Tibial nerve (tissue), 4 donors: Measurements from ENCODE around the gene LSAMP. TPM values are rescaled to one million over a fixed set of nuclear protein-coding genes. Genes with fewer than 3 reads are reported as not detected.

Source experiments
- DNase-seq, 2 donors: peaks; one replicate each; pipeline ENCODE4 v3.0.0-alpha.2; 2019; ENCODE audit warnings: low spot score in 2 of 2
- H3K27ac ChIP-seq, 4 donors: fragments of 200-600 bp; sonication (generic) in 3 of 4; one replicate each; pipeline ENCODE4 v1.5.1; 2017 to 2019; ENCODE audit warnings: mild to moderate bottlenecking in 1 of 4
- H3K27me3 ChIP-seq, 2 donors: fragments of 200-600 bp; sonication (generic) in 1 of 2; one replicate each; pipeline versions ENCODE4 v1.5.1 to v1.6.0; 2017 to 2019
- H3K36me3 ChIP-seq, 3 donors: fragments of 200-600 bp; sonication (generic); one replicate each; pipeline ENCODE4 v1.5.1; 2018 to 2019
- H3K4me1 ChIP-seq, 4 donors: fragments of 200-600 bp; sonication (generic) in 3 of 4; one replicate each; pipeline ENCODE4 v1.5.1; 2017 to 2019
- H3K4me3 ChIP-seq, 4 donors: fragments of 200-600 bp; sonication (generic) in 3 of 4; one replicate each; pipeline ENCODE4 v1.5.1; 2017 to 2019; ENCODE audit warnings: mild to moderate bottlenecking in 1 of 4, moderate library complexity in 1 of 4
- H3K9me3 ChIP-seq, 4 donors: fragments of 200-600 bp; sonication (generic) in 3 of 4; one replicate each; pipeline ENCODE4 v1.5.1; 2017 to 2019
- CTCF ChIP-seq, 5 experiments: fragments of 200-600 bp in 3 of 5; fragments of 450-650 bp in 2 of 5; sonication (generic) in 3 of 5; IDR thresholded peaks; one replicate each; pipeline ENCODE4 v1.5.1; 2016 to 2019; ENCODE audit warnings: antibody characterized with exemption in 5 of 5, mild to moderate bottlenecking in 3 of 5, moderate library complexity in 2 of 5
- EP300 ChIP-seq, 2 donors: sonication (generic); formaldehyde crosslinking; IDR thresholded peaks; one replicate each; pipeline ENCODE4 v1.6.1; 2017; ENCODE audit warnings: antibody characterized with exemption in 2 of 2, mild to moderate bottlenecking in 1 of 2
- POLR2A ChIP-seq, 2 donors: fragments of 450-650 bp; IDR thresholded peaks; one replicate each; pipeline ENCODE4 v1.6.1; 2017; ENCODE audit warnings: antibody characterized with exemption in 2 of 2, mild to moderate bottlenecking in 2 of 2, moderate library complexity in 2 of 2
- WGBS, 2 donors: methylation state at CpG; one replicate each; pipeline ENCODE4 v1.1.5; 2018; 5-methylcytosine and 5-hydroxymethylcytosine counted together
- total RNA-seq, 4 donors: library from RNA; depleted of rRNA; stranded (reverse); fragments of >200 nt; gene quantifications; one replicate each; pipeline ENCODE4 v1.1.0, GENCODE V29; 2016

LSAMP gene
- total RNA-seq, 4 donors from 2014 or later: 3.6 to 6.1 (median 4.2) TPM

DNA sequence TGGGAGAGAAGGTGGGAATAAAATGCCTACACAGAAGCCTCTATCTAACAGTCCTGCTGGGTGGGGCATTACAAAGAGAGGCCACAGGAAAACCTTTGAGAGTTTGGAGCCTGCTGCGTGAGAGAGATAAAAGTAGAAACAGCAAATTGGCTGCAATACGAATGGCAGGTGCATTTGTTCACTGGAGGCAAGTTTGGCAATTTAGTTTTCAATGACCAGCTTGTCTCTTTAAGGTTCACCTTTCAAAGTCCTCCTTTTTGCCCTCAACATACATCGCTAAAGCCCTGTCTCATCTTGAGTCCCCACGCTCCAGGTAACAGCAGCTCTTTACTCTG lies 405.7 kb downstream of the LSAMP start:
- no peak overlapping the region for H3K4me3 ChIP-seq
- no peaks in the 10 kb centered on the region for H3K36me3 ChIP-seq
- no peaks in the 10 kb centered on the region for H3K4me1 ChIP-seq
- H3K27ac ChIP-seq: no peak overlapping the region
- WGBS, 2 donors: 87 to 92% methylated on average over 4 of the region's 4 CpGs
- no peaks in the 10 kb centered on the region for H3K27me3 ChIP-seq
- TF ChIP-seq POLR2A (IDR thresholded peaks at IDR 0.05) (no peak), CTCF (IDR thresholded peaks at IDR 0.05) (no peak), EP300 (IDR thresholded peaks at IDR 0.05) (no peak)
- no peak for DNase-seq
- no peaks in the 10 kb centered on the region for H3K9me3 ChIP-seq

GRCh38 chr3:116038968-116039650 lies 406.2 kb downstream of the LSAMP start:
- no peaks in the 10 kb centered on the region for H3K4me1 ChIP-seq
- no peak for DNase-seq
- TF ChIP-seq POLR2A (IDR thresholded peaks at IDR 0.05) (no peak), CTCF (IDR thresholded peaks at IDR 0.05) (no peak), EP300 (IDR thresholded peaks at IDR 0.05) (no peak)
- no peak overlapping the region for H3K4me3 ChIP-seq
- 54 to 58% methylated on average over 1 of the region's 1 CpG for WGBS, 2 donors
- no peaks in the 10 kb centered on the region for H3K9me3 ChIP-seq
- no peaks in the 10 kb centered on the region for H3K36me3 ChIP-seq
- no peaks in the 10 kb centered on the region for H3K27me3 ChIP-seq
- H3K27ac ChIP-seq: no peak overlapping the region

DNA sequence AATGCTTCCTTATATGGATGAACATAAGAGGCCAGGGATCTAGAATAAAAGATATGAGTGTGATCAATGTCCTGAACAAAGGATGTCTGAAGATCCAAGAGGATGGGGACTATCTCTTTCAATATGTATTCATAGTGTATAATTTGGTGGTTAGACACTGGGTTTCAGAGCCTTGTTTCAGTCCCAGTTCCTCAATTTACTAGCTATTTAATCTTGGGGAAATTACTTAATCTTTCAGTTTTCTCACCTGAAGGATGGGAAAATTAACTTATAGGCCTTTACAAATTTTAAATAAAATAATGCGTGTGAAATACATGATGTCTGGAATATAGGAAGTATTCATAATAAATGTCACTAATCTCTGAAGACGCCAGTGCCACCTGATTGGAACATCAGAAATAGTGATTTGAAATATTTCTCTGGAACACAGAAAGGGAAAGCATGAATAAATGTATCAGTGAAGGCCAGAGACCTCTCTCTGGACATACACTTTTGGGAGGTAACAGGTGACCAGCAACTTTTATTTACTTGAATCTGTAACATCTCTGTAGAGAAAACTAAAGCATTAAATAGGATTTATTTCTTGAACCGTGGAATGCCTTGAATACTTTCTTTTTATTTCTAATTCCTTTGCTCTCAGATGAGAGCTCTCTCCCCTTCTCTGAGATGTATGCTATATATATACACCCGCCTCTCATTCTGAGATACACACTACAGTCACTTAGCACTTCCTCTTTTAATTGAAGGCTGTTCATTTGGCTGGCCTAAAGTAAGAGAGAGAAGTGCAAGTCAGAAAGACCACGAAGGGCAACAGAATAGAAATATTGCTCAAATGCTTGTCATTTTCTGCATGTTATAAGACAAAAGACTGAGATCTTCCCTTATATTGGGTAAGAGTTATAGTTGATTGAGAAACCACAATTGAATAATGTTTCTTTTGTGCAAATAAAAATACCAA lies 407.1 kb downstream of the LSAMP start:
- TF ChIP-seq EP300 (IDR thresholded peaks at IDR 0.05) (no peak), CTCF (IDR thresholded peaks at IDR 0.05) (no peak), POLR2A (IDR thresholded peaks at IDR 0.05) (no peak)
- Histone ChIP-seq H3K27ac (no peak overlapping the region), H3K9me3 (no peaks in the 10 kb centered on the region), H3K36me3 (no peaks in the 10 kb centered on the region), H3K4me3 (no peak overlapping the region), H3K27me3 (no peaks in the 10 kb centered on the region), H3K4me1 (no peaks in the 10 kb centered on the region)
- WGBS, 2 donors: 67 to 70% methylated on average over 5 of the region's 5 CpGs
- no peak for DNase-seq

GRCh38 chr3:116035429-116035828 lies 409.9 kb downstream of the LSAMP start:
- no peak for DNase-seq
- no peak overlapping the region for H3K4me3 ChIP-seq
- H3K9me3 ChIP-seq: no peaks in the 10 kb centered on the region
- WGBS, 2 donors: 59 to 69% methylated on average over 3 of the region's 3 CpGs
- TF ChIP-seq CTCF (IDR thresholded peaks at IDR 0.05) (no peak), EP300 (IDR thresholded peaks at IDR 0.05) (no peak), POLR2A (IDR thresholded peaks at IDR 0.05) (no peak)
- H3K4me1 ChIP-seq: no peaks in the 10 kb centered on the region
- no peaks in the 10 kb centered on the region for H3K36me3 ChIP-seq
- H3K27ac ChIP-seq: no peak overlapping the region
- no peaks in the 10 kb centered on the region for H3K27me3 ChIP-seq

DNA sequence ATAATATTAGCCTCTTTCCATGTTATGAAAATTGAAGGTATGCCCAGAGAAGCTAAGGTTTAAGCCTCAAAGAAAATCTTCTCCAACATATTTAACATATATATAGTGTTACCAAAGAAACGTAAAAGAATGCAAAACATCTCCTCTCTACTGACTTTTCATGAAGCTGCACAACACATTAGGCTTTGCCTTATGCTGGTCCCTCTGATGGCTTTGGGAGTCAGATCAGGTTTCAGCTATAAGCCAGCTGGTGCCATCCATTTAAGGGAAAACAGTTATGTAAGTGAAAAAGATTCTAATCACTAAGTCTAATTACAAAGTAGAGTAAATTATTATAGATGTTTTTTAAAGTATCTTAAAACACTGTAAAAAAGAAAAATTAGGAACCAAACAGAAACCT lies 410.5 kb downstream of the LSAMP start:
- H3K27me3 ChIP-seq: no peaks in the 10 kb centered on the region
- no peaks in the 10 kb centered on the region for H3K4me1 ChIP-seq
- no peak overlapping the region for H3K27ac ChIP-seq
- TF ChIP-seq POLR2A (IDR thresholded peaks at IDR 0.05): no peak
- TF ChIP-seq CTCF (IDR thresholded peaks at IDR 0.05): no peak
- no peak for TF ChIP-seq EP300 (IDR thresholded peaks at IDR 0.05)
- no peaks in the 10 kb centered on the region for H3K36me3 ChIP-seq
- DNase-seq: no peak
- H3K4me3 ChIP-seq: no peak overlapping the region
- 24 to 56% methylated on average over 1 of the region's 1 CpG for WGBS, 2 donors
- H3K9me3 ChIP-seq: no peaks in the 10 kb centered on the region
